ENCODE measurements around the gene EDIL3. TPM values are rescaled to one million over a fixed set of nuclear protein-coding genes. Genes with fewer than 3 reads are reported as not detected.

EDIL3 gene
- total RNA-seq, 2 experiments from 2014 or later: not detected

DNA sequence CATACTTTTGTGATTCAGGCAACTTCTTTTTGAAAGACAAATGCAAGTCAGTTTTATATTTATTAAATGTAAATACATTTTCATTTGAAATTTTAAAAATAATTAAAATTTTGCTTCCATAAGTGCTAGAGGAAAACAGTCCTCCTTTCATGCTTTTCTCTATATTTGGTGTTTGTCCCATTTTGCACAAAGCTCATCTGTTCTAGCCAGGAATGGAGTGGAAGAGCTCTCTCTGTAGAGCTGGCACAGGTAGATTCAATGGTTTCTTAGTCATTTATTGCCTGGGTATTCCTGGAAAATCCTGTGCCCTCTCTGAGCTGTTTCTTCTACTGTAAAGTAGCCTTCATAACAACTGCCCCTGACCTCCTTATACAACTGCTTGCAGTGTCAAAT is 396.4 kb downstream of the EDIL3 start:
- no peaks in the 10 kb centered on the region for H3K27me3 Mint-ChIP-seq (ENCODE audit: low read depth)
- CTCF ChIA-PET: no interaction called here

DNA sequence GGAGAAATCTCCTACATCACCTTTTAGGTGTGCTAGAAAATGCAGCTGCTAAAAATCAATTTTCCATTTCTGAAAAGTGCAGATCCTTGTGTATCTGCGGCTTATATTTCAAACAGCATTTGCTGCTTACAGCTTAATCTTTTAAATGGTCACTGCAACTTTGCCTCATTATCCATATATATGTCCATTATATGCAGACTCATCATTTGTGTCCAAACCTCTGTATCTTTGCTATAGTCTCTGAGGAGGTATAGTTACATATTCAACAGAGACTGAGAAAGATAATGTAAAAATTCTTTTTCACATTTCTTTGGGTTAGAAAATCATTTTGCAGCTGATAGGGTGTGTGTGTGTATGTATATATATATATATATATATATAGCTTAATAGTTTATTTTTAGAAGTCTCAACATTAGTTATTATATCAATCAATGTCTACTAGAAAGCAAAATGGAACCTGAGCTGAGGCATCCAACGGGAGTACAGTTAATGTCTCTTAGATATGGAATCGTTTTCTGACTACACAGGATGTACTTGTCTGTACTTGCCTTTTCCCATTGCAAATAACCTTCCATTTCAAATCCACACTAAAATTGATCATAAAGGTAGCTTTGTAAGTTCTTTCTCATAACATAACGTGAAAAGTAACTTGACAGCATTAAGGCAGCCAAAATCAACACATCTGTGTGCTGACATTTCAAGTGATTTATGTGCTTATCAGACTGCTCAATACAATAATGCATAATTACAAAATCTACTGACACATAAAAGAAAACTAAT is 397.0 kb downstream of the EDIL3 start:
- Mint-ChIP-seq H3K9me3 (ENCODE audit: insufficient read depth) (no peaks in the 10 kb centered on the region), H3K27me3 (ENCODE audit: low read depth) (no peaks in the 10 kb centered on the region), H3K4me1 (ENCODE audit: low read depth) (no peaks in the 10 kb centered on the region), H3K36me3 (ENCODE audit: low read depth) (no peaks in the 10 kb centered on the region), H3K4me3 (no peak overlapping the region), H3K27ac (no peak overlapping the region)
- ChIA-PET POLR2A (no interaction called here), CTCF (no interaction called here)
- ATAC-seq (no peak), DNase-seq (no peak)

More for the DNA sequence above, 396.4 kb downstream of the EDIL3 start:
- Mint-ChIP-seq H3K4me1 (ENCODE audit: low read depth) (no peaks in the 10 kb centered on the region), H3K4me3 (no peak overlapping the region), H3K9me3 (ENCODE audit: insufficient read depth) (no peaks in the 10 kb centered on the region), H3K36me3 (ENCODE audit: low read depth) (no peaks in the 10 kb centered on the region), H3K27ac (no peak overlapping the region)
- POLR2A ChIA-PET: no interaction called here
- ATAC-seq: no peak
- no peak for DNase-seq

DNA sequence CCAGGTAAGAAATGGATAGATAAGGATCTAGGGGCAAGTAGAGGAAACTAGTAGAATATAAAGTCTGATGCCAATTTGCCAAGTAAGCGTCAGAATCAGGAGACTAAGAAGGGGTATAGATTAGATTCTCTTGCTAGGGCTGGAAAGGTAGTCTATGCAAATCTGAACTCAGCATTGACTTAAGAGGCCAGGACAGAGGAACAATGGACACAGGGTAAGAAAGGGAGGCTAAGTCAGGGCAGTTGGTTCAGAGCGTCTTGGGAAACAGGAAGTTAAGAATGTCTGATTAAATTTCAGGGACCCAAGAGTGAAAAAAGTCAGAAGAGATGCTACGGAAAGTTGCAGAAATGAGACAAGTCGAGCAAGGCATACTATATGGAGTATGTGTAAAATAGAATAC is 400.8 kb downstream of the EDIL3 start:
- DNase-seq: no peak
- ChIA-PET CTCF (no interaction called here), POLR2A (no interaction called here)
- Mint-ChIP-seq H3K4me1 (ENCODE audit: low read depth) (no peaks in the 10 kb centered on the region), H3K4me3 (no peak overlapping the region), H3K9me3 (ENCODE audit: insufficient read depth) (no peaks in the 10 kb centered on the region), H3K27ac (no peak overlapping the region), H3K36me3 (ENCODE audit: low read depth) (no peaks in the 10 kb centered on the region), H3K27me3 (ENCODE audit: low read depth) (no peaks in the 10 kb centered on the region)
- ATAC-seq: no peak

DNA sequence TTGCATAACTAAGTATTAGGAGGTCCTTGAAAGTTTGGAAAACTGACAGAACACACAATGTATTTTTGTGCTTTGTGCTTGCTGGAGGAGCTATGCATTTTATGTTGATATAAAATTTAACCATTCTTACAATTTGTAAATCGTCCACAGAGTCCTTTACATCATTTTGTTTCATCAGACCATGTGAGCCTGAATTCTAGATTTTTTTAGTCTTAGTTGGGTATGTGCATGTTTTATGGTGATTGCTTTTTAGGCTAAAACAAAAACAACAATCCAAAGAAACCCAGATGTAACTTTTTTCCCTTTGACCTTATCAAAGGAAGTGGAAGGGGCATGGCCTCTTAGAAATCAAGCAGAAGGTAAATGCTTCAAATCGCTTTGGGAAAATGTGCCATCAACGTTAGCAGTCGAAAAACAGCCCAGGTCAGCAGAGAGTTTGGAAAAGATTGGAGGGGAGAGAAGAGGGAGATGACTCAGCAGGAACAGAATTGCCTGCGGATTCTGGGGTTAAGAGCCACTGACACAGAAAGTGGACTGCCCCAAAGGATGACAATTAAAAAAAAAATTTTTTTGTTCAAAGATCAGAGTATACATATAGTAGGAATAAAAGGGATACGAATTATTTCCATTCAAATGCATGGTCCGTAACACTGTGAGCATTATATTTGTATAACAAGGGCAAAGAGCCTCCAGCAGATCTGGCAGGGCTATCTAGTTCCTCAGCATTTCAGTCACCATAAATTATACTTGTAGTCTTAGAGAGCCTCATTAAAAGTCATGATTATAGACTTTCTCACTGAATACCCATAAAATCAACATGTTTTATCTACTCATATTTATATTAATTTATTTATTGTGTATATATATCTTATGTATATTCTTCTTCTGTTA is 410.5 kb downstream of the EDIL3 start:
- no peaks in the 10 kb centered on the region for H3K9me3 Mint-ChIP-seq (ENCODE audit: insufficient read depth)
- no peak overlapping the region for H3K27ac Mint-ChIP-seq
- POLR2A ChIA-PET: no interaction called here
- no peaks in the 10 kb centered on the region for H3K36me3 Mint-ChIP-seq (ENCODE audit: low read depth)
- no peak for DNase-seq
- no peak overlapping the region for H3K4me3 Mint-ChIP-seq
- H3K4me1 Mint-ChIP-seq (ENCODE audit: low read depth): no peaks in the 10 kb centered on the region
- no peak for ATAC-seq
- no peaks in the 10 kb centered on the region for H3K27me3 Mint-ChIP-seq (ENCODE audit: low read depth)
- CTCF ChIA-PET: no interaction called here

DNA sequence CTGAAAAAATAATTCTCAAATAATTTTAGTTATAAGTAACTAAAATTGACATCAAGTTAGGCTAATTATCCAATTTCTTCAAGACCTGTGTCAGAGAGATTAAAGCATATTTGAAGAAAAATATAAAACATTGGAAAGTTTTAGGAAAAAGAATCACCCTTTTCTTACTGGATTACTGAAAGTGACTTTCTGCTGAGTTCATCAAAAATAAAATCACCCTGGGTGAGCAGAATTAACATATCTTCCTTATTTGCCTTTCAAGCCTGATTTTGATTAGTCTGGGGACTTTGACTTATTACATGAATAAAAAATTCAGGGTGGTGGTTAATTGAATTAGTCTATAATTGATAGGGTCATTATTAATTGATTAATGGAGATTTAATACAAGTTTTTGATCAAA is 411.8 kb downstream of the EDIL3 start:
- no peak for DNase-seq
- ATAC-seq: no peak
- Mint-ChIP-seq H3K36me3 (ENCODE audit: low read depth) (no peaks in the 10 kb centered on the region), H3K4me1 (ENCODE audit: low read depth) (no peaks in the 10 kb centered on the region), H3K27ac (no peak overlapping the region), H3K27me3 (ENCODE audit: low read depth) (no peaks in the 10 kb centered on the region), H3K4me3 (no peak overlapping the region), H3K9me3 (ENCODE audit: insufficient read depth) (no peaks in the 10 kb centered on the region)
- ChIA-PET POLR2A (no interaction called here), CTCF (no interaction called here)

DNA sequence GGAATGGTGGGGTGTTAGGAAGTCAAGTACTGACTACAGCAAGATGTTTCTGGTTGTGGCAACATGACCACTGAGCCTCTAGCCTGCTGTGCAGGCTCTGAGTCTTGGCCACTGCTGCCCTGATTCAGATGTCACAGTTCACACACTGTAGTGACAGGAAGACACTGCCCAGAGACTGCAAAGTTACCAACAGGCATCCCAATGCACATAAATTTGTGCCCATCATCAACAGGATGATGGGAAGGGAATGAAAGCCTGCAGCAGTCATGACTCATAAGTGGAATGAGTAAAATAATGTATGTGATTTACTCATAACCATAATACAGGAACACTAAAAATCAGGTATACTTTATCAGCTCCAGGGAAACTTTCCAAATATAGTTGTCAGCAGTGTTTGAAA is 412.4 kb downstream of the EDIL3 start:
- Mint-ChIP-seq H3K4me3 (no peak overlapping the region), H3K9me3 (ENCODE audit: insufficient read depth) (no peaks in the 10 kb centered on the region), H3K27ac (no peak overlapping the region), H3K36me3 (ENCODE audit: low read depth) (no peaks in the 10 kb centered on the region), H3K27me3 (ENCODE audit: low read depth) (no peaks in the 10 kb centered on the region), H3K4me1 (ENCODE audit: low read depth) (no peaks in the 10 kb centered on the region)
- ChIA-PET POLR2A (no interaction called here), CTCF (no interaction called here)
- no peak for DNase-seq
- no peak for ATAC-seq

DNA sequence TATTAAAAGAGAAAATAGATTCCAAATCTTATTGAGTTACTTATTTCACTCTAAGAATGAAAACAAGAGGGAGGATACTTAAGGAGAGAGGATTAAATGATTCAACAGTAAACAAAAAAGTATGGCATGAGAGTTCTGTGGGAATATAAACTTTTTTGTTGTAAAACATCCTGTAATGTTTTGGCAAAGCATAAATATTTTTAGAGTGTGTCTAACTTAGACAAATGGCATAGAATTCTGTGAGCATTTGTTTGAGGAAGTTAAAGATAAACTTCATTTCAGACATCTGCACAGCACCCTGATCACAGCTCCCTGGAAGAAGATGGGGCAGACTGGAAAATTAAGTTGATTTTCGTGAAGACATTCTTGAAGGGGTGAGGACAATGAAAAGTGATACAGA is 417.3 kb downstream of the EDIL3 start:
- CTCF ChIA-PET: no interaction called here
- no peak overlapping the region for H3K27ac Mint-ChIP-seq

DNA sequence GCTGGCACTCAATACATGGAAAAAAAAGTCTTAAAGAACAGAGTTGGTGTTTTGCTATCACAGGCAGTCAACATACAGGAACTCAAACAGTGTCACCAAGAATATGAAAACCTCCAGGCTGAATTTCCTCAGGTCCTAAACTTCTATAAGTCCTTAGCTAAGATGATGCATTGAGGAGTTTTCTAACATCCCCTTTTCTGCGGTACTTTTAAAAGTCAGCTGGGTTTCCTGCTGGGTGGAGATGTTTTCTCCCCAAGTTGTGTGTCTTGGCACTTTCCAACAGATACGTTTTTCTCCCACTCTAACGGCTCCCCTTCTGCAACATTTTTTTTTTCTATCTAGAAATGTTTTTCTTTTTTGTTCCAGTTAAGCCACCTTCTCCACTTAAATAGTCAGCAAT is 419.2 kb downstream of the EDIL3 start:
- Mint-ChIP-seq H3K27ac (no peak overlapping the region), H3K4me1 (ENCODE audit: low read depth) (no peaks in the 10 kb centered on the region), H3K4me3 (no peak overlapping the region), H3K9me3 (ENCODE audit: insufficient read depth) (no peaks in the 10 kb centered on the region), H3K36me3 (ENCODE audit: low read depth) (no peaks in the 10 kb centered on the region), H3K27me3 (ENCODE audit: low read depth) (no peaks in the 10 kb centered on the region)
- DNase-seq (no peak), ATAC-seq (no peak)
- ChIA-PET POLR2A (no interaction called here), CTCF (no interaction called here)

More for the DNA sequence above, 417.3 kb downstream of the EDIL3 start:
- ATAC-seq (no peak), DNase-seq (no peak)
- H3K9me3 Mint-ChIP-seq (ENCODE audit: insufficient read depth): no peaks in the 10 kb centered on the region
- no peaks in the 10 kb centered on the region for H3K4me1 Mint-ChIP-seq (ENCODE audit: low read depth)
- POLR2A ChIA-PET: no interaction called here
- H3K27me3 Mint-ChIP-seq (ENCODE audit: low read depth): no peaks in the 10 kb centered on the region
- no peak overlapping the region for H3K4me3 Mint-ChIP-seq
- no peaks in the 10 kb centered on the region for H3K36me3 Mint-ChIP-seq (ENCODE audit: low read depth)

DNA sequence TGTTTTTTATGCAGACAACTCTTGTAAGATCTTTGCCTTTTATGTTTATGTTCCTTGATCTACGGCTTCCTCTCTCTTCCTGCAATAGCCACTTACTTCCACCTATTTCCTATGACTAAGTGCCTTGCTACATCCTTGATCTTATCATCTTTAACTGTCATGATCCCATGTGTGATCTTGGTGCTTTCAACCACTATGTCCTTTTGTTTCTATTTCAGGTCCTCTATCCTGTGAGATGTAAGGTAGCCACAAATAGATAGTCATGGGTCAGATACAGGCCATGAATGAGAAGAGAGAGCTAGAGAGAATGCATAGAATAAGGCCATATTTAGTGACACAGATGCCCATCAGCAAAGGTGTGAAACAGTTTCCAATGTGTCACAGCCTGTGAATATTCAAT is 420.4 kb downstream of the EDIL3 start:
- no peak for ATAC-seq
- no peaks in the 10 kb centered on the region for H3K4me1 Mint-ChIP-seq (ENCODE audit: low read depth)
- DNase-seq: no peak
- H3K27me3 Mint-ChIP-seq (ENCODE audit: low read depth): no peaks in the 10 kb centered on the region
- no peaks in the 10 kb centered on the region for H3K36me3 Mint-ChIP-seq (ENCODE audit: low read depth)
- H3K9me3 Mint-ChIP-seq (ENCODE audit: insufficient read depth): no peaks in the 10 kb centered on the region
- no peak overlapping the region for H3K27ac Mint-ChIP-seq
- H3K4me3 Mint-ChIP-seq: no peak overlapping the region
- ChIA-PET POLR2A (no interaction called here), CTCF (no interaction called here)

DNA sequence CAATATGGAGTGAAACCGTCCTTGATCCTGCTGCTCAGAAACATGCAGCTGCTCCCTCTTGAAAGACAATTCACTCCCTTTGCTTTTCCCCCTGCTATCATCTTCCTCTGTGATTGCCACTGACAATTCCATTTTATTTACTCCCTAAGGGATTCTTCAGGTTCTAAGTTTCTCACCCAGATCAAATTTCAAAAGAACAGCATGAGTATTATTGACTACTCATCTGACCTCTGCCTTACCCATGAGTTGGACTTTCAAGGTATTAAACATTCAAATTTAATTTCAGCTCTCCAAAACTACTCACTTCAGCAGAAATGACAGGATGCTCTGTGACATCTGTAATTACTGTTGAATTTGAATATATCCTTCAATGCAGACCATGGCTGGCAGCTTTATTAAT is 427.5 kb downstream of the EDIL3 start:
- POLR2A ChIA-PET: no interaction called here
- no peaks in the 10 kb centered on the region for H3K27me3 Mint-ChIP-seq (ENCODE audit: low read depth)
- ATAC-seq (no peak), DNase-seq (no peak)
- peaks cover 3% of the 10 kb centered on the region for H3K9me3 Mint-ChIP-seq (ENCODE audit: insufficient read depth)
- H3K4me1 Mint-ChIP-seq (ENCODE audit: low read depth): no peaks in the 10 kb centered on the region
- no peak overlapping the region for H3K4me3 Mint-ChIP-seq
- H3K36me3 Mint-ChIP-seq (ENCODE audit: low read depth): no peaks in the 10 kb centered on the region
- CTCF ChIA-PET: interaction anchor here (2.0 kb wide), 1 partner anchor 30 kb away, joined by 4 read pairs; no protein-coding TSS in a partner anchor
- H3K27ac Mint-ChIP-seq: no peak overlapping the region

DNA sequence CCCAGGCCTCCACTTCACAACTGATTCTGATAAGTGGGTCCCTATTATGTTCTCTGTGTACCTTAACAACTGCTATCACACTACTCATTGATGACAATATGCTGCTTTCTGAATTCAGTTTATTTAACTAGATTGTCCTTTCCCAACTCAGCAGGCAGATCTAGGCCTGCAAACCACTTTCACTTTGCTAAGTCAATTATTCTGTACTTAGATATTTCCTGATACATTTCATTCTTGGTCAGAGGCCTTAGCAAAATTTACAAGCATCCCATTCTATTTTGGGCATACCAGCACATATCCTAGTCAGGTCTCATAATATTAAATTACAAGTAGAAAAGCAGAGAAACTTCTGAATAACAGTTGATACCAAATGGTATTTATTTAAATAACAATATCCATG is 428.3 kb downstream of the EDIL3 start:
- Mint-ChIP-seq H3K4me1 (ENCODE audit: low read depth) (no peaks in the 10 kb centered on the region), H3K4me3 (no peak overlapping the region), H3K27me3 (ENCODE audit: low read depth) (no peaks in the 10 kb centered on the region), H3K9me3 (ENCODE audit: insufficient read depth) (peaks cover 4% of the 10 kb centered on the region), H3K27ac (no peak overlapping the region), H3K36me3 (ENCODE audit: low read depth) (no peaks in the 10 kb centered on the region)
- ATAC-seq (no peak), DNase-seq (no peak)
- ChIA-PET POLR2A (no interaction called here), CTCF (interaction anchor here (2.0 kb wide), 1 partner anchor 29 kb away, joined by 4 read pairs; no protein-coding TSS in a partner anchor)

DNA sequence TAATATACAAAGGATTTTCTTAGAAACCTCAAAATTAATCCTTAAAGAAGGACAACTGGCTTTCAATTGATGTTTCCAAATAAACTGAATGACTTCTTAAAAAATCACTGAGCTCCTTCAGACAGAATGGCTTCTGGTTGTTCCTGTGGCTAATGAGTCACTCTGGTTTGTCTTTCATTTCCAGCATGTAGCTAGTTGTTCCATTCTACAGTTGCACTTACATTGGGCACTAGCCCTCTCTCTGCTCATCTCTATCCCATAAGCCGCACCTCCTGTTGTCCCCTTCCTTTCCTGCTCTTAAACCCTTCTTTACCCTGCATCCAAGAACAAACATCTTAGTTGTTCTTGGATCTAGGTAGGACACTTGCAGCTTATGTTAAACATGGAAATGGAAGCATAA is 428.8 kb downstream of the EDIL3 start:
- no peak overlapping the region for H3K4me3 Mint-ChIP-seq
- ChIA-PET POLR2A (no interaction called here), CTCF (no interaction called here)
- no peaks in the 10 kb centered on the region for H3K27me3 Mint-ChIP-seq (ENCODE audit: low read depth)
- DNase-seq: no peak
- ATAC-seq: no peak
- H3K4me1 Mint-ChIP-seq (ENCODE audit: low read depth): no peaks in the 10 kb centered on the region
- H3K36me3 Mint-ChIP-seq (ENCODE audit: low read depth): no peaks in the 10 kb centered on the region
- peaks cover 7% of the 10 kb centered on the region for H3K9me3 Mint-ChIP-seq (ENCODE audit: insufficient read depth)
- H3K27ac Mint-ChIP-seq: no peak overlapping the region

Measured in activated CD8-positive, alpha-beta T cell treated with anti-CD3 and anti-CD28 coated beads, Interleukin-2, amount 10 ng/mL, durations not matched to agents 7 days and 5 days (primary cell).